Bronchial epithelial cell (primary cell): ENCODE data around the gene LTB. TPM values are rescaled to one million over a fixed set of nuclear protein-coding genes. Genes with fewer than 3 reads are reported as not detected.

Experiments
- DNase-seq: peaks from one replicate; pipeline ENCODE4 v3.0.0-alpha.2; 2010; ENCODE audit warnings: low read depth
- FAIRE-seq: peaks from 2 replicates; lab custom pipeline; 2011; peaks lifted over from hg19 to GRCh38; lab: Jason Lieb, UNC
- H3K27me3 ChIP-seq: 2 replicates; pipeline ENCODE4 v1.5.1; 2011; ENCODE audit warnings: low read length; ENCODE audit not compliant: control insufficient read depth, insufficient read depth
- H3K36me3 ChIP-seq: 2 replicates; pipeline ENCODE4 v1.5.1; 2011; ENCODE audit warnings: low read length; ENCODE audit not compliant: control insufficient read depth, insufficient read depth
- H3K4me3 ChIP-seq: 2 replicates; pipeline ENCODE4 v1.5.1; 2011; ENCODE audit warnings: mild to moderate bottlenecking, low read depth, low read length, control low read depth
- total RNA-seq: library from RNA; depleted of rRNA; stranded (reverse); fragments of >200 nt; gene quantifications from 2 replicates; pipeline ENCODE4 v1.2.1, GENCODE V29; 2014
- TF ChIP-seq, protein P1 (sequence below): IDR thresholded peaks from 2 replicates; pipeline ENCODE4 v1.5.1; 2011; ENCODE audit warnings: mild to moderate bottlenecking, moderate library complexity, low read length, control low read depth, inconsistent platforms; ENCODE audit not compliant: insufficient read depth, severe bottlenecking

Gene LTB
- total RNA-seq, 1 donor from 2014 or later, result not detected

DNA sequence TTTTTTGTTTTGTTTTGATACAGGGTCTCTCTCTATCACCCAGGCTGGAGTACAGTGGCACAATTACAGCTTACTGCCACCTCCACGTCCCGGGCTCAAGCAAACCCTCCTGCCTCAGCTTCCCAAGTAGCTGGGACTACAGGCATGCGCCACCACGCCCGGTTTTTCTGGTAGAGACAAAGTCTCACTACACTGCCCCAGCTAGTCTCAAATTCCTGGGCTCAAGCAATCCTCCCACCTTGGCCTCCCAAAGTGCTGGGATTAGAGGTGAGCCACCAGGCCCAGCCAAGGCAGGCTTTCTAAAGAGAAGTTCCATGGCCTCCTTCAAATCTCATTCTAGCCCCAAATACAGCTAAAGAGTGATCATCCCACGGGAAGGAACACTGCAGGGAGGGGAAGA, 48.2 kb downstream of the LTB start:
- H3K27me3 ChIP-seq, result no peaks in the 10 kb centered on the region
- no peak overlapping the region for H3K4me3 ChIP-seq
- DNase-seq, result no peak
- FAIRE-seq, result no peak
- TF ChIP-seq, protein P1, sequence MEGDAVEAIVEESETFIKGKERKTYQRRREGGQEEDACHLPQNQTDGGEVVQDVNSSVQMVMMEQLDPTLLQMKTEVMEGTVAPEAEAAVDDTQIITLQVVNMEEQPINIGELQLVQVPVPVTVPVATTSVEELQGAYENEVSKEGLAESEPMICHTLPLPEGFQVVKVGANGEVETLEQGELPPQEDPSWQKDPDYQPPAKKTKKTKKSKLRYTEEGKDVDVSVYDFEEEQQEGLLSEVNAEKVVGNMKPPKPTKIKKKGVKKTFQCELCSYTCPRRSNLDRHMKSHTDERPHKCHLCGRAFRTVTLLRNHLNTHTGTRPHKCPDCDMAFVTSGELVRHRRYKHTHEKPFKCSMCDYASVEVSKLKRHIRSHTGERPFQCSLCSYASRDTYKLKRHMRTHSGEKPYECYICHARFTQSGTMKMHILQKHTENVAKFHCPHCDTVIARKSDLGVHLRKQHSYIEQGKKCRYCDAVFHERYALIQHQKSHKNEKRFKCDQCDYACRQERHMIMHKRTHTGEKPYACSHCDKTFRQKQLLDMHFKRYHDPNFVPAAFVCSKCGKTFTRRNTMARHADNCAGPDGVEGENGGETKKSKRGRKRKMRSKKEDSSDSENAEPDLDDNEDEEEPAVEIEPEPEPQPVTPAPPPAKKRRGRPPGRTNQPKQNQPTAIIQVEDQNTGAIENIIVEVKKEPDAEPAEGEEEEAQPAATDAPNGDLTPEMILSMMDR, result no peak
- H3K36me3 ChIP-seq, result peaks cover 42% of the 10 kb centered on the region

DNA sequence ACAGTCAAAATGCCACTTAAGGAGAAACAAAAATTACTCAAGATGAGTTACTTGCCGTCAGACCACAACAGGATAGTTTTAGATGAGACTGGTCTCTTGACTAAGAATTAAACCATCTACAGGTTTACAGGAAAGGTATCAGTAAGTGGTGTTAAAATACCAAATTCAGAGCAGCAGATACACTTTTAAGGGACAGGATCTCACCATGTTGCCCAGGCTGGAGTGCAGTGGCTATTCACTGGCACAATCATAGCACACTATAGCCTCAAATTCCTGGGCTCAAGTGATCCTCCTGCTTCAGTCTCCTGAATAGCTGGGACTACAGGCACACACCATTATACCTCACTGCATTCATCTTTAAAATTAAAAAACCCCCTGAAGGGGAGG, 48.8 kb downstream of the LTB start:
- FAIRE-seq (no peak), DNase-seq (no peak)
- H3K36me3 ChIP-seq, result peaks cover 39% of the 10 kb centered on the region
- no peaks in the 10 kb centered on the region for H3K27me3 ChIP-seq
- TF ChIP-seq, protein P1, result no peak
- H3K4me3 ChIP-seq, result no peak overlapping the region

DNA sequence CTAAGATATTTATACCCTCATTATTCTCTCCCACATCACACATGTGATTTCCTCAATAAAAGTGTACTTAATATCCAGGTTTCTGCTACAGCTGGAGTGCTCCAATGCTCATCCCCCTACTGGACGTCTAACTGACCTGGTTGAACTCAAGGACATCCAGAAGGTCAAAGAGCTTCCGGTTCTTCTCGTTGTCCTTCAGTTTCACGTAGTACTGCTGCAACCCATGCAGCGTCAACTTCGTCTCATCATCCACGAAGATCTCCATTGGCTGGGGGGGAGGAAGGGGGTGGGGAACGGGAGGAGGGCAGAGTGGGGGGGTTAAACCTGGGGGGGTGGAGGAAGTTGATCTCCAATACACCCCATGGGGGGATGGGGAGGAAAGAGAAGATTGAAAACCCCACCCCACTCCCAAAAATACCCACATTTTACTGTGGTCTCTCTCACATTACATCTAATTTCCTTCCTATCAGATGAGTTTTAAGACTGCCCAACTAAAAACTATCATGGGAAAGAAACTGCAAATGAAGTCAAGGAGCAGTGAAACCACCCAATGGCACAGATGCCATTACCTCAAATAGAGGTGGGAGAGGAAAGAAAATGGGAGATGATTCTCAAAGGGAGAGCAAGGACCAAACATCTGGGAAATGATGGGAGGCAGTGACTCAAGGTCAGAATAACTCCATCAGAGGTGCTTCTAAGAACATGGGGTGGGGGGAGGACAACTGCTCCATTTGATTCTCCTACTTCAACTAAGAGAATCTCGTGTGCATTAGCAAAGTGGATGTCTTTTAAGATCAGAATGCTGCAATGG, 49.4 kb downstream of the LTB start:
- H3K36me3 ChIP-seq, result peaks cover 39% of the 10 kb centered on the region
- FAIRE-seq (no peak), DNase-seq (no peak)
- no peaks in the 10 kb centered on the region for H3K27me3 ChIP-seq
- TF ChIP-seq, protein P1, result no peak
- no peak overlapping the region for H3K4me3 ChIP-seq

DNA sequence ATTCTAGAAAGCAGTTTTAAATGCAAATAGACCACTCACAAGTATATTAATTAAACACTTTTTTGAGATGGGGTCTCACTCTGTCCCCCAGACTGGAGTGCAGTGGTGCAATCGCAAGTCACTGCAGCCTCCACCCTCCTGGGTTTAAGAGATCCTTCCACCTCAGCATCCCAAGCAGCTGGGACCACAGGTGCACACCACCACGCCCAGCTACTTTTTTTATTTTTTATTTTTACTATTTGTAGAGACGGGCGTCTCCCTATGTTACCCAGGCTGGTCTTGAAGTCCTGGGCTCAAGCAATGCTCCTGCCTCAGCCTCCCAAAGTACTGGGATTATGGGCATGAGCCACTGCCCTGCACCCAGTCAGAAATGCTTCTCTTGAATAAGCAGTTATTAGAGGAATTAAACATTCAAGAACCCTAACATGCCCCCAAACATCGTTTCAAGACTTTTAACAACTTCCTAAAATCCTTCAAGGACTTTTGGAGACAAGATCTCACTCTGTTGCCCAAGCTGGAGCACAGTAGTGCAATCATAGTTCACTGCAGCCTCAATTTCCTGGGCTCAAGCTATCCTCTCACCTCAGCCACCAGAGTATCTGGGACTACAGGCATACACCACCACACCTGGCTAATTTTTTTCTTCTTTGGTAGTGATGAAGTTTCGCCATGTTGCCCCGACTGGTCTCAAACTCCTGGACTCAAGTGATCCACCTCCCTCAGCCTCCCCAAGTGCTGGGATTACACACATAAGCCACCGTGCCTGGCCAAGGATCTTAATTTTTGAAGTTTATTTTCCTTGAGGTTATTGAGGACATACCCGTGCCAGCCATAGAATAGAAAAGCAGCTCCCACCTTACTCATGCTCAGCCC, 50.2 kb downstream of the LTB start:
- H3K36me3 ChIP-seq, result peaks cover 39% of the 10 kb centered on the region
- H3K4me3 ChIP-seq, result no peak overlapping the region
- DNase-seq (no peak), FAIRE-seq (no peak)
- TF ChIP-seq, protein P1, result no peak
- no peaks in the 10 kb centered on the region for H3K27me3 ChIP-seq

DNA sequence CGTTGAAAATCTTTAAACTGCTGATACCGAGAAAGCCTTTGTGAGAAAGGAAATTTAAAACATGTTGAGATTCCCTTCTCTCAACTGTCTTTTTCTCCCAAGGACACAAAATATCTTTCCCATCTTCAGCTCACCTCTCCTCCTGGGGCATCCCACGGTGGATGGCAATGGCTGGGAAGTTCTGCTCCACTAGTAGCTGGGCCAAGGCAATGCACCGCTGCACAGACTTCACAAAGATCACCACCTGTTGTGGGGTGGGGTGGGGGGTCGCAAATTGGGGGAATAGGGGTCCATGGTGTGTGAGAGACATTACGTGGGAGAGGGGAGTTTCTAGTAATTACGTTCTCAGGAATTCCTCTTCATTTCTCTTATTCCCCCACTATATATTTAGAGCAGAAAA, 51.1 kb downstream of the LTB start:
- DNase-seq (no peak), FAIRE-seq (no peak)
- TF ChIP-seq, protein P1, result no peak
- H3K4me3 ChIP-seq, result no peak overlapping the region
- H3K36me3 ChIP-seq, result peaks cover 39% of the 10 kb centered on the region
- no peaks in the 10 kb centered on the region for H3K27me3 ChIP-seq
